Smooth muscle cell (in vitro differentiated cells): ENCODE results near the gene S100A1. TPM values are rescaled to one million over a fixed set of nuclear protein-coding genes. Genes with fewer than 3 reads are reported as not detected.

Experiments
- DNase-seq: peaks from one replicate; lab custom pipeline; 2025; ENCODE audit not compliant: unreplicated experiment; lab: John Stamatoyannopoulos, UW
- H2AFZ ChIP-seq: fragments of 200-600 bp; sonication (generic); 2 replicates; pipeline ENCODE4 v1.6.0; 2016; ENCODE audit warnings: antibody characterized with exemption, low read depth, mild to moderate bottlenecking
- H3F3A ChIP-seq: fragments of 200-600 bp; sonication (generic); 2 replicates; pipeline ENCODE4 v1.6.0; 2017; ENCODE audit warnings: antibody characterized with exemption, low read depth
- H3K27ac ChIP-seq: fragments of 200-600 bp; sonication (generic); 2 replicates; pipeline ENCODE4 v1.5.1; 2016; ENCODE audit warnings: low read depth, mild to moderate bottlenecking
- H3K27me3 ChIP-seq: fragments of 200-600 bp; sonication (generic); 2 replicates; pipeline ENCODE4 v1.6.1; 2016; ENCODE audit warnings: low read depth, mild to moderate bottlenecking
- H3K36me3 ChIP-seq: fragments of 200-600 bp; sonication (generic); 2 replicates; pipeline ENCODE4 v1.5.1; 2016; ENCODE audit warnings: low read depth
- H3K4me1 ChIP-seq: fragments of 200-600 bp; sonication (generic); 2 replicates; pipeline ENCODE4 v1.5.1; 2016; ENCODE audit warnings: low read depth
- H3K4me2 ChIP-seq: fragments of 200-600 bp; sonication (generic); 2 replicates; pipeline ENCODE4 v1.6.0; 2016; ENCODE audit warnings: mild to moderate bottlenecking
- H3K4me3 ChIP-seq: fragments of 200-600 bp; sonication (generic); 2 replicates; pipeline ENCODE4 v1.5.1; 2016; ENCODE audit warnings: mild to moderate bottlenecking
- H3K79me2 ChIP-seq: fragments of 200-600 bp; sonication (generic); 2 replicates; pipeline ENCODE4 v1.6.0; 2016; ENCODE audit warnings: low read depth, mild to moderate bottlenecking
- H3K9ac ChIP-seq: fragments of 200-600 bp; sonication (generic); 2 replicates; pipeline ENCODE4 v1.6.0; 2016; ENCODE audit warnings: low read depth
- H3K9me3 ChIP-seq: fragments of 200-600 bp; sonication (generic); replicated peaks from 2 replicates; pipeline ENCODE4 v1.5.1; 2016; ENCODE audit warnings: low read depth
- H4K20me1 ChIP-seq: fragments of 200-600 bp; sonication (generic); 2 replicates; pipeline ENCODE4 v1.6.0; 2016; ENCODE audit warnings: low read depth
- CTCF ChIP-seq: fragments of 200-600 bp; sonication (generic); IDR thresholded peaks from 2 replicates; pipeline ENCODE4 v1.5.1; 2017; ENCODE audit warnings: borderline replicate concordance, mild to moderate bottlenecking, antibody characterized with exemption; ENCODE audit not compliant: insufficient read depth, poor library complexity, severe bottlenecking
- WGBS: methylation state at CpG from one replicate; pipeline ENCODE4 v1.1.7; 2016; ENCODE audit warnings: low lambda C conversion rate; 5-methylcytosine and 5-hydroxymethylcytosine counted together
- polyA plus RNA-seq: library from polyadenylated mRNA; unstranded; fragments of >200 nt; fragmentation: Nextera tagmentation; extraction: Ambion mirVana; gene quantifications from 2 replicates; pipeline ENCODE4 v1.2.1, GENCODE V29; 2016
- total RNA-seq: library from RNA; depleted of rRNA; stranded (reverse); fragments of >200 nt; gene quantifications from 2 replicates; pipeline ENCODE4 v1.2.3, GENCODE V29; 2014

Gene S100A1
- total and polyA plus RNA-seq, 2 experiments from 2014 or later, result 1.0 to 8.3 TPM

GRCh38 chr1:153610811-153611301 is 17.4 kb upstream of the S100A1 start:
- Histone ChIP-seq H3K4me3 (peak overlapping the region; percentile 79), H3K9me3 (no peaks in the 10 kb centered on the region), H3K36me3 (no peaks in the 10 kb centered on the region), H4K20me1 (no peaks in the 10 kb centered on the region), H3K9ac (peak overlapping the region; percentile 17), H3K27me3 (no peaks in the 10 kb centered on the region), H3K27ac (peak overlapping the region; percentile 93), H2AFZ (no peak overlapping the region), H3K79me2 (peaks cover 33% of the 10 kb centered on the region), H3F3A (peaks cover 16% of the 10 kb centered on the region), H3K4me2 (peak overlapping the region; percentile 99), H3K4me1 (peaks cover 47% of the 10 kb centered on the region)
- whole genome bisulfite sequencing, result 56% methylated on average over 4 of the region's 7 CpGs
- DNase-seq, result no peak
- TF ChIP-seq CTCF, result no peak

DNA sequence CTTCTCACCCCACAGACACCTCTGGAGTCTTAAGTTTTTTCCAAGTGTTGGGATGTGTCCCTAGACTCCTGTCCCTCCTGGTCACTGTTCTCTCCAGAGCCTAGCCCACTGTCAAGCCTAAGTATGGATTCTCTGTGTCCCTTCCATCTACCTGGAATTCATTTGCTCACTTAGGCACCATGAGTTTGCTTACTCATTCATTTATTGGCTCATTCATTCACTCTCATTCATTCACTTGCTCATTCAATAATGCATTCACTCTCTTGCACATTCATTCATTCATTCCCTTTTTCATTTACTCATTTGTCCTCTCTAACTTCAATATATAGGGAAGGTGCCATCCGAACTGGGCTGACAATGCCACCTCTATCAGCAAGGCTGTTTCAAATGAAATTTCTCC is 16.9 kb upstream of the S100A1 start:
- Histone ChIP-seq H3K27me3 (no peaks in the 10 kb centered on the region), H3K79me2 (peaks cover 33% of the 10 kb centered on the region), H3K4me1 (peaks cover 47% of the 10 kb centered on the region), H3K36me3 (no peaks in the 10 kb centered on the region), H3K9ac (peak overlapping the region; percentile 86), H3K9me3 (no peaks in the 10 kb centered on the region), H3F3A (peaks cover 16% of the 10 kb centered on the region), H3K27ac (peak overlapping the region; percentile 69), H3K4me2 (peak overlapping the region; percentile 99), H4K20me1 (no peaks in the 10 kb centered on the region), H3K4me3 (peak overlapping the region; percentile 79), H2AFZ (no peak overlapping the region)
- no peak for TF ChIP-seq CTCF
- WGBS, result 100% methylated on average over 1 of the region's 1 CpG
- DNase-seq, result no peak

GRCh38 chr1:153612111-153612754 is 16.0 kb upstream of the S100A1 start:
- Histone ChIP-seq H3K27ac (peak overlapping the region; percentile 69), H3F3A (peaks cover 16% of the 10 kb centered on the region), H4K20me1 (no peaks in the 10 kb centered on the region), H3K79me2 (peaks cover 33% of the 10 kb centered on the region), H3K36me3 (no peaks in the 10 kb centered on the region), H3K9me3 (no peaks in the 10 kb centered on the region), H3K4me2 (peak overlapping the region; percentile 99), H3K4me1 (peaks cover 47% of the 10 kb centered on the region), H3K27me3 (no peaks in the 10 kb centered on the region), H3K9ac (peak overlapping the region; percentile 86), H2AFZ (no peak overlapping the region), H3K4me3 (peak overlapping the region; percentile 79)
- TF ChIP-seq CTCF, result no peak
- 61% methylated on average over 11 of the region's 11 CpGs for WGBS
- no peak for DNase-seq
